H1 (cell line): ENCODE data around the gene LPP. TPM values are rescaled to one million over a fixed set of nuclear protein-coding genes. Genes with fewer than 3 reads are reported as not detected.

Experiments
- CTCF ChIA-PET: fragments of 300-600 bp; sonication (Branson Sonifier 250); formaldehyde crosslinking; loops from one replicate; lab custom pipeline; 2021; ENCODE audit not compliant: partially characterized antibody; lab: Charles Lee
- POLR2A ChIA-PET: fragments of 300-600 bp; sonication (Branson Sonifier 250); formaldehyde crosslinking; loops from one replicate; lab custom pipeline; 2021; ENCODE audit warnings: inconsistent platforms; ENCODE audit not compliant: partially characterized antibody; lab: Charles Lee
- DNase-seq, 2 experiments: peaks; one replicate each; pipeline versions ENCODE4 v3.0.0 to v3.0.0-alpha.2; 2010 to 2022; ENCODE audit warnings: low spot score in 2 of 2, low read depth in 1 of 2, mixed read lengths in 1 of 2
- FAIRE-seq: peaks from 2 replicates; lab custom pipeline; 2011; peaks lifted over from hg19 to GRCh38; lab: Jason Lieb, UNC
- H2AFZ ChIP-seq: 2 replicates; pipeline ENCODE4 v1.8.1; 2012; ENCODE audit warnings: low read length, inconsistent platforms
- H2AK5ac ChIP-seq: 2 replicates; pipeline ENCODE4 v1.6.1; 2013; ENCODE audit warnings: low read depth, low read length
- H2BK120ac ChIP-seq: replicated peaks from 2 replicates; pipeline ENCODE3; 2013; ENCODE audit warnings: low read depth, low read length, inconsistent platforms
- H2BK12ac ChIP-seq: 2 replicates; pipeline ENCODE4 v1.6.1; 2013; ENCODE audit warnings: low read depth, low read length
- H2BK15ac ChIP-seq: 2 replicates; pipeline ENCODE4 v1.6.1; 2013; ENCODE audit warnings: low read length
- H2BK20ac ChIP-seq: 2 replicates; pipeline ENCODE4 v1.6.1; 2013; ENCODE audit warnings: low read length
- H2BK5ac ChIP-seq: 2 replicates; pipeline ENCODE4 v1.6.1; 2013; ENCODE audit warnings: low read depth, low read length
- H3K14ac ChIP-seq: 2 replicates; pipeline ENCODE4 v1.6.1; 2013; ENCODE audit warnings: inconsistent platforms; ENCODE audit not compliant: insufficient read length
- H3K18ac ChIP-seq: 2 replicates; pipeline ENCODE4 v1.6.1; 2013; ENCODE audit warnings: low read length; ENCODE audit errors: extremely low read depth
- H3K23ac ChIP-seq: 2 replicates; pipeline ENCODE4 v1.6.1; 2013; ENCODE audit warnings: inconsistent platforms; ENCODE audit not compliant: insufficient read length
- H3K23me2 ChIP-seq: 2 replicates; pipeline ENCODE4 v1.6.1; 2013; ENCODE audit warnings: low read depth, low read length
- H3K27ac ChIP-seq: 2 replicates; pipeline ENCODE4 v1.6.1; 2011; ENCODE audit warnings: low read depth, low read length, inconsistent platforms
- H3K27me3 ChIP-seq, 4 experiments: replicated peaks in 1 of 4; 1 replicate in 1 of 4; 2 replicates in 3 of 4; pipeline versions ENCODE4 v1.6.1 to v1.8.1; 2011 to 2013; ENCODE audit warnings: low read length in 3 of 4, mild to moderate bottlenecking in 3 of 4, inconsistent platforms in 2 of 4, mixed read lengths in 2 of 4, moderate library complexity in 1 of 4; ENCODE audit not compliant: control insufficient read depth in 3 of 4, insufficient read depth in 3 of 4; ENCODE audit errors: extremely low read depth in 1 of 4
- H3K36me3 ChIP-seq, 4 experiments: 2 replicates each; pipeline versions ENCODE4 v1.6.1 to v1.8.1; 2011 to 2013; ENCODE audit warnings: mild to moderate bottlenecking in 4 of 4, low read length in 3 of 4, moderate library complexity in 2 of 4, control low read depth in 1 of 4, inconsistent platforms in 1 of 4; ENCODE audit not compliant: insufficient read depth in 4 of 4, control insufficient read depth in 2 of 4
- H3K4ac ChIP-seq: replicated peaks from 2 replicates; pipeline ENCODE3; 2013; ENCODE audit warnings: low read length, low read depth, mixed read lengths, inconsistent platforms; ENCODE audit not compliant: insufficient read length
- H3K4me1 ChIP-seq, 4 experiments: replicated peaks in 1 of 4; 1 replicate in 1 of 4; 2 replicates in 3 of 4; pipeline versions ENCODE4 v1.6.1 to v1.8.1; 2011 to 2013; ENCODE audit warnings: low read length in 3 of 4, inconsistent platforms in 2 of 4, mixed read lengths in 1 of 4; ENCODE audit not compliant: insufficient read depth in 4 of 4, control insufficient read depth in 3 of 4
- H3K4me2 ChIP-seq, 2 experiments: 2 replicates each; pipeline versions ENCODE4 v1.6.1 to v1.8.1; 2011 to 2013; ENCODE audit warnings: low read depth in 2 of 2, low read length in 2 of 2, control low read depth in 1 of 2, inconsistent platforms in 1 of 2, mild to moderate bottlenecking in 1 of 2; ENCODE audit not compliant: insufficient read depth in 1 of 2
- H3K4me3 ChIP-seq, 4 experiments: fragments of 200-600, 300-600 bp in 1 of 4; sonication (generic), shearing (Covaris generic), sonication (Bioruptor Twin) in 1 of 4; 2 replicates each; pipeline versions ENCODE4 v1.5.1 to v1.8.1; 2011 to 2016; ENCODE audit warnings: low read length in 4 of 4, low read depth in 3 of 4, control low read depth in 2 of 4, inconsistent platforms in 2 of 4, mild to moderate bottlenecking in 2 of 4, mixed read lengths in 1 of 4, moderate library complexity in 1 of 4; ENCODE audit not compliant: insufficient read depth in 2 of 4; ENCODE audit errors: extremely low read depth in 1 of 4
- H3K56ac ChIP-seq: replicated peaks from 2 replicates; pipeline ENCODE3; 2013; ENCODE audit warnings: low read depth, mild to moderate bottlenecking, mixed read lengths, low read length, inconsistent platforms; ENCODE audit not compliant: insufficient read length
- H3K79me1 ChIP-seq: 2 replicates; pipeline ENCODE4 v1.6.1; 2013; ENCODE audit warnings: low read depth, low read length, control low read depth
- H3K79me2 ChIP-seq, 2 experiments: 2 replicates each; pipeline versions ENCODE4 v1.6.1 to v1.8.1; 2012 to 2013; ENCODE audit warnings: low read length in 2 of 2, mild to moderate bottlenecking in 2 of 2, inconsistent platforms in 1 of 2; ENCODE audit not compliant: insufficient read depth in 2 of 2, control insufficient read depth in 1 of 2
- H3K9ac ChIP-seq, 4 experiments: replicated peaks in 1 of 4; 1 replicate in 1 of 4; 2 replicates in 3 of 4; pipeline versions ENCODE4 v1.6.1 to v1.8.1; 2011 to 2013; ENCODE audit warnings: low read depth in 3 of 4, low read length in 3 of 4, control low read depth in 2 of 4, mild to moderate bottlenecking in 2 of 4, moderate library complexity in 2 of 4, inconsistent platforms in 1 of 4; ENCODE audit errors: extremely low read depth in 1 of 4
- H3K9me3 ChIP-seq, 2 experiments: 2 replicates each; pipeline versions ENCODE4 v1.6.1 to v1.8.1; 2012 to 2013; ENCODE audit warnings: mild to moderate bottlenecking in 2 of 2, moderate library complexity in 2 of 2, control low read depth in 1 of 2, inconsistent platforms in 1 of 2, low read depth in 1 of 2, low read length in 1 of 2, mixed read lengths in 1 of 2; ENCODE audit not compliant: insufficient read depth in 2 of 2
- H4K20me1 ChIP-seq, 2 experiments: replicated peaks in 1 of 2; 2 replicates each; pipeline versions ENCODE3 to v1.8.1; 2011 to 2013; ENCODE audit warnings: inconsistent platforms in 2 of 2, low read length in 2 of 2, mild to moderate bottlenecking in 1 of 2; ENCODE audit not compliant: insufficient read depth in 2 of 2, control insufficient read depth in 1 of 2
- H4K5ac ChIP-seq: 2 replicates; pipeline ENCODE4 v1.6.1; 2013; ENCODE audit warnings: low read length, low read depth, mixed read lengths, inconsistent platforms; ENCODE audit not compliant: insufficient read length
- H4K8ac ChIP-seq: 2 replicates; pipeline ENCODE4 v1.8.0; 2013; ENCODE audit warnings: mild to moderate bottlenecking, moderate library complexity, low read length, inconsistent platforms; ENCODE audit not compliant: insufficient read depth; ENCODE audit errors: extremely low read depth
- H4K91ac ChIP-seq: replicated peaks from 2 replicates; pipeline ENCODE3; 2013; ENCODE audit warnings: low read length, mixed read lengths, inconsistent platforms; ENCODE audit not compliant: insufficient read length
- EP300 ChIP-seq, 2 experiments: IDR thresholded peaks; 1 replicate in 1 of 2; 2 replicates in 1 of 2; pipeline ENCODE4 v1.6.1; 2011 to 2012; ENCODE audit warnings: low read depth in 2 of 2, low read length in 2 of 2, mild to moderate bottlenecking in 2 of 2, borderline replicate concordance in 1 of 2, inconsistent platforms in 1 of 2, moderate library complexity in 1 of 2
- GABPA ChIP-seq: IDR thresholded peaks from 2 replicates; pipeline ENCODE4 v1.6.1; 2011; ENCODE audit warnings: mild to moderate bottlenecking, low read length, moderate library complexity, borderline replicate concordance; ENCODE audit not compliant: insufficient read depth
- HDAC2 ChIP-seq, 2 experiments: fragments of 300-600 bp in 1 of 2; sonication (generic) in 1 of 2; IDR thresholded peaks; 2 replicates each; pipeline ENCODE4 v1.6.1; 2011 to 2012; ENCODE audit warnings: low read depth in 2 of 2, low read length in 2 of 2, mild to moderate bottlenecking in 2 of 2, moderate library complexity in 2 of 2, borderline replicate concordance in 1 of 2, inconsistent platforms in 1 of 2
- POLR2AphosphoS5 ChIP-seq: IDR thresholded peaks from 2 replicates; pipeline ENCODE4 v1.6.1; 2011; ENCODE audit warnings: low read depth, low read length
- RAD21 ChIP-seq, 2 experiments: IDR thresholded peaks in 1 of 2; conservative IDR thresholded peaks in 1 of 2; 2 replicates each; pipeline ENCODE4 v1.6.1; 2011; ENCODE audit warnings: low read depth in 2 of 2, low read length in 2 of 2, improper control_type of control experiment in 1 of 2, inconsistent platforms in 1 of 2, mild to moderate bottlenecking in 1 of 2, moderate library complexity in 1 of 2
- SAP30 ChIP-seq: fragments of 300-600 bp; sonication (generic); IDR thresholded peaks from 2 replicates; pipeline ENCODE4 v1.7.1; 2012; ENCODE audit warnings: low read length, moderate library complexity, mild to moderate bottlenecking, inconsistent platforms; ENCODE audit not compliant: insufficient read depth, insufficient replicate concordance
- TCF12 ChIP-seq: IDR thresholded peaks from 2 replicates; pipeline ENCODE4 v1.6.1; 2011; ENCODE audit warnings: low read depth, mild to moderate bottlenecking, low read length
- YY1 ChIP-seq: IDR thresholded peaks from 2 replicates; pipeline ENCODE4 v1.6.1; 2011; ENCODE audit warnings: low read depth, mild to moderate bottlenecking, low read length
- WGBS, 2 experiments: shearing (Covaris generic) in 1 of 2; methylation state at CpG; one replicate each; pipeline versions ENCODE4 v1.1.6 to v1.1.7; 2013 to 2015; ENCODE audit warnings: low lambda C conversion rate in 2 of 2, mixed read lengths in 2 of 2, inconsistent platforms in 1 of 2, low coverage in 1 of 2, missing lambda C conversion rate in 1 of 2; ENCODE audit not compliant: insufficient replicate concordance in 2 of 2, insufficient coverage in 1 of 2, insufficient read length in 1 of 2; ENCODE audit errors: extremely low coverage in 1 of 2, missing lambda C conversion rate in 1 of 2; 5-methylcytosine and 5-hydroxymethylcytosine counted together
- polyA plus RNA-seq, 7 experiments: library from polyadenylated mRNA; depleted of rRNA in 3 of 7; stranded (reverse) in 5 of 7; unstranded in 2 of 7; fragments of >200 nt in 5 of 7; fragments of 200-250 nt in 2 of 7; gene quantifications; 1 replicate in 5 of 7; 2 replicates in 1 of 7; 4 replicates in 1 of 7; pipeline versions ENCODE4 v1.2.1 to v1.2.3, GENCODE V29; 2011 to 2013; ENCODE audit warnings: missing spikeins in 2 of 7, mixed read lengths in 2 of 7
- total RNA-seq: library from RNA; stranded (reverse); fragmentation: NEBNext Ultra II Directional; extraction: Animal tissue kit (Norgen Biotek cat#: 25700); gene quantifications from 2 replicates; pipeline ENCODE4 v1.2.1, GENCODE V29; 2021
- TF ChIP-seq, protein P1 (sequence below), 3 experiments: IDR thresholded peaks; 1 replicate in 2 of 3; 2 replicates in 1 of 3; pipeline versions ENCODE4 v1.5.1 to v1.6.1; 2011; ENCODE audit warnings: low read length in 3 of 3, mild to moderate bottlenecking in 3 of 3, inconsistent platforms in 2 of 3, low read depth in 1 of 3, moderate library complexity in 1 of 3; ENCODE audit not compliant: insufficient read depth in 1 of 3; ENCODE audit errors: control extremely low read depth in 1 of 3

The LPP gene
- total and polyA plus RNA-seq, 2 of the 8 experiments (the other 6 are each of a cell fraction or from before 2014, with no cell fraction given): 10.0 to 53.3 TPM

DNA sequence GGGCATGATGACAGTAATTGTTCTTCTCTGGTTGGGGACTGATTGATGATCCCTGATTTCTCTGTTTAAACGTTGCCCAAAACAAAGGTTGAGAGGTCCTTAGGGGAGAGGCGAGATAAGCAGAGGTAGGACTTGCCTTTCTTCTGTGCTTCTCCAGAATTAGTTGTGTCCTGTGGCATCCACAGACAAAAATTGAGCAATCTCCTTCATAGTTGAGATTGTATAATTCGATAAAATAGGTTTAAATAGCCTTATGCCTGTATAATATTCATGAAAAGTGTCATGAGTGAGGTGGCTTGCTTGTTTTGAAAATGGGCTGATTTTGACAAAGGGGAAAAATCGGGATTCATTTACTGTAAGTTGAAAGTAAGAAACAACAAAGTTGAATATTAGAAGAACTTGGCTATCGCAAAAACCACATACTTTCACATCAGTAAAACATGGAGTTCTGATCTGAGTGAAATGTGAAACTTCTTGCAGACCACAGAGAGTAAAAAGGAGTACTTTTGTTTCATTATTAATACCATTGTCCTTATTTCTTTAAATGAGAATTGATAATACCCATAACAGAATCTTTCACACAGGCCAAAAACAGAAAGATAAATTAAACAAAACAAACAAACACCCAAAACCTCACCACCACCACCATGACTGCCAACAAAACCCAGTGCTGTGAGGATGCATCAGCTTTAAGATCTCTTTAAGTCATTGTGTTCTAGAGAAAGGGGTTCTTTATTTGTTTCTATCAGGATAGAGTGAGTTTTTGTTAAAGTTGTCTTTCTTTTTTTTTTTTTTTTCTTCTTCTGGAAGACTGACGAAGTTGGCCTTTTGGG, 155.7 kb downstream of the LPP start:
- Histone ChIP-seq H3K79me1 (no peaks in the 10 kb centered on the region), H3K4me3 (no peak overlapping the region), H3K27me3 (no peaks in the 10 kb centered on the region), H3K4me2 (no peak overlapping the region), H2BK12ac (no peak overlapping the region), H2BK5ac (no peak overlapping the region), H2AK5ac (no peak overlapping the region), H4K5ac (no peak overlapping the region), H2BK15ac (no peak overlapping the region), H2BK120ac (no peak overlapping the region), H3K9ac (no peak overlapping the region), H4K91ac (no peak overlapping the region), H3K79me2 (no peaks in the 10 kb centered on the region), H3K4ac (no peak overlapping the region), H2BK20ac (no peak overlapping the region), H3K4me1 (no peaks in the 10 kb centered on the region), H3K56ac (no peak overlapping the region), H2AFZ (no peak overlapping the region), H3K23me2 (no peaks in the 10 kb centered on the region), H3K27ac (no peak overlapping the region), H3K9me3 (no peaks in the 10 kb centered on the region), H3K14ac (no peak overlapping the region), H4K20me1 (no peaks in the 10 kb centered on the region), H3K18ac (no peak overlapping the region), H3K23ac (no peak overlapping the region), H4K8ac (no peak overlapping the region), H3K36me3 (no peaks in the 10 kb centered on the region)
- CTCF ChIA-PET: no interaction called here
- FAIRE-seq: no peak
- POLR2A ChIA-PET: no interaction called here
- no peak for DNase-seq
- WGBS, 2 experiments: 82% methylated on average over 6 of the region's 6 CpGs; no CpG with 5 or more reads in 1 of the 2 experiments
- TF ChIP-seq HDAC2 (IDR thresholded peaks at IDR 0.05; ENCODE audit: borderline replicate concordance in 1 of 2, low read depth in 2 of 2, low read length in 2 of 2): no peak
- no peak for TF ChIP-seq TCF12
- TF ChIP-seq EP300 (IDR thresholded peaks at IDR 0.05; ENCODE audit: borderline replicate concordance in 1 of 2, low read depth in 2 of 2, low read length in 2 of 2): no peak
- TF ChIP-seq RAD21 (IDR thresholded peaks at IDR 0.05 in 1 of 2, conservative IDR thresholded peaks at IDR 0.05 in 1 of 2; ENCODE audit: low read depth in 2 of 2, low read length in 2 of 2): no peak
- TF ChIP-seq POLR2AphosphoS5: no peak
- TF ChIP-seq, protein P1, sequence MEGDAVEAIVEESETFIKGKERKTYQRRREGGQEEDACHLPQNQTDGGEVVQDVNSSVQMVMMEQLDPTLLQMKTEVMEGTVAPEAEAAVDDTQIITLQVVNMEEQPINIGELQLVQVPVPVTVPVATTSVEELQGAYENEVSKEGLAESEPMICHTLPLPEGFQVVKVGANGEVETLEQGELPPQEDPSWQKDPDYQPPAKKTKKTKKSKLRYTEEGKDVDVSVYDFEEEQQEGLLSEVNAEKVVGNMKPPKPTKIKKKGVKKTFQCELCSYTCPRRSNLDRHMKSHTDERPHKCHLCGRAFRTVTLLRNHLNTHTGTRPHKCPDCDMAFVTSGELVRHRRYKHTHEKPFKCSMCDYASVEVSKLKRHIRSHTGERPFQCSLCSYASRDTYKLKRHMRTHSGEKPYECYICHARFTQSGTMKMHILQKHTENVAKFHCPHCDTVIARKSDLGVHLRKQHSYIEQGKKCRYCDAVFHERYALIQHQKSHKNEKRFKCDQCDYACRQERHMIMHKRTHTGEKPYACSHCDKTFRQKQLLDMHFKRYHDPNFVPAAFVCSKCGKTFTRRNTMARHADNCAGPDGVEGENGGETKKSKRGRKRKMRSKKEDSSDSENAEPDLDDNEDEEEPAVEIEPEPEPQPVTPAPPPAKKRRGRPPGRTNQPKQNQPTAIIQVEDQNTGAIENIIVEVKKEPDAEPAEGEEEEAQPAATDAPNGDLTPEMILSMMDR (IDR thresholded peaks at IDR 0.05; ENCODE audit: control extremely low read depth in 1 of 3, insufficient read depth in 1 of 3, low read depth in 1 of 3, low read length in 3 of 3): no peak
- TF ChIP-seq GABPA: no peak
- no peak for TF ChIP-seq YY1
- TF ChIP-seq SAP30: no peak
